ENCODE data around the gene HSPB2. TPM values are rescaled to one million over a fixed set of nuclear protein-coding genes. Genes with fewer than 3 reads are reported as not detected.

HSPB2 gene
- polyA plus RNA-seq, 1 donor: 2.1 TPM

DNA sequence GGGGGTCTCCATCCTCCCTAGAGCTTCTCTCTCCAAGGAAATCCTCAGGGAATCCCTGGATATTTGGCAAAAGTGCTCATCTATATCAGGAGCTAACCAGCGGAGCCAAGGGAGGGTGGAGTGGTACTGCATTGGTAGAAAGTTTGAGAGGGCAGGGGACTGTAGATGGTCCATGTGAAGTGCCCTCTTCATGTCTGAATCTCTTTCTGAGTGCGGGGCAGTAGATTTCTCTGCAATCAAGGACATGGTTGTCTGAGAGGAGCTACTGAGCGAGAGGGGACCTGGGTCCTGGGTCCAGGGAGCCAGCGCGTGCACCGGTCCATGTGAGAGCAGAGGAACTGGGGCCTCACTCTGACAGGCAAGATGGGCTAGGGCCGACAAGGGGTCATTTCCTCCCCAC is 25.3 kb downstream of the HSPB2 start:
- no peak for DNase-seq

DNA sequence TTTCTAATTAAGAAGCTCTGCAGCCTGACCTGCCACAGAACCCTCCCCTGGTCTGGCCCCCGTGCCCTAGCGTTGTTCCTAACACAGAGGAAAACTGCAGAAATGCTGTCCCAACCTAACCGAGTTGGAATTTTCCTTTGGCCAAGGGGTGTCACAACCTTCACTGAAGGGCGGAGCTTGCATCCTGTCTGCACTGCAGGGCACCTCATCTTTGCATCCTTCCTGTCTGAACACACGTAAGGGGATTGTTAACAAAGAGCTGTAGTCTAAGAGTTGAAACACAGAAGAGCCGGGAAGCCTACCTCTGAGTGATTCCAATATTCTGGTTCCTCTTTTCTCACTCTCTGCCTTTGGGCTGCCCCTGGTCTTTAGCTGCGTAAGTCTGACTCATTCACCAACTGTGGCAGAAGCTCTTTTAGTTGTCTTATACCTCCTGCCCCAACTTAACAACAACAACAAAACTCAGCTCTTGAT is 26.2 kb downstream of the HSPB2 start:
- no peak for DNase-seq

DNA sequence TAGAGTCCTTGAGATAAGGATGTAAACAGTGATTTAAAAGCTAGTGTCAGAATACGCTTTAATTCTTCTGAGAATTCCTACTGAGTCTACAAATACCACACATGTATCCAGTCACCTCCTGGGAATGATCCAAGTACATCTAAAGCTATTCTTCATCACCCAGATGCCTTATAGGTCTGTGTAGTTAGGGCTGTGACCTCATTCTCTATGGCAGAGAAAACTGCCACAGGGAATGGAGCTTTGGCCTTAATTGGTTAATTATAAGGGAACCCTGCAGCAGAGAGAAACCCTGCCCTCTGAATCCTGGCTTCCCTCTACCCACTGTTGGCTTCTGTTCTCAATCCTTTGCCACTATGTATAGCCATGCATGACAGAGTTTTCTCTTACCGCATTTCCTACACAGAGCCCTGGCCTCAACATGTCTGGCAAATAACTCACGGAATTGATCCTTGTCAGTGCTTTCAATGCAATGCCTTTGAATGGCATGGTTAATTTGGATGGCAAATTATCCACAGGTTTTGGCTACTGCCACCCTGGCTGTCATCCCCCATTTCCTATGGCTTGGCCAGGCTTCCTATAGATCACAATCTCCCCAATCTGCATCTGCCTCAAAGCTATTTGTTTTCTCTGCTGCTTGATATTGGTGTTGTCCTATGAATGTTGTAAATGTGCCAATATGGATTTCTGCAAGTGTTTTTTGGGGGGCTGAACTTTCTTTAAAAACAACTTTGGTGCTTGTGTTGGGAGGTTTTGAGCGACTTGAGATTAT is 27.5 kb downstream of the HSPB2 start:
- no peak for DNase-seq

DNA sequence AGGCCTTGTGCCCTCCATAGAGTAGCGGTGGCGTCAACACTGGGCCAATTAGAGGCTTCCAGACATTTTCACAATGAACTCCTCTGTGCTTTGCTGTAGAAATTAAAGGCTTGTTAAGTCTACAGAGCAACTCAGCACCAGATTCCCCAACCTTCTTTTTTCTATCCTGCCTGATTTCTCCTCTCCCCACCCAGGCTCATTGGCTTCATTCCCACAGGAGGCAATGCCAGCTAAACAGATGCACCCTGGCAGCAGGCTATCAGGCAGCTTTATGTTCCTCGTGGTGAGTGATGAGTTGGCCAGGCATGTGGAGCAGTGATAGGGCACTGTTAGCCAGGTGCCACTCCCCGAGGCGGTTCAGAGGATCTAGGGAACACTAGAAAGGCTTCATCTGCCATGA is 29.4 kb downstream of the HSPB2 start:
- no peak for DNase-seq

DNA sequence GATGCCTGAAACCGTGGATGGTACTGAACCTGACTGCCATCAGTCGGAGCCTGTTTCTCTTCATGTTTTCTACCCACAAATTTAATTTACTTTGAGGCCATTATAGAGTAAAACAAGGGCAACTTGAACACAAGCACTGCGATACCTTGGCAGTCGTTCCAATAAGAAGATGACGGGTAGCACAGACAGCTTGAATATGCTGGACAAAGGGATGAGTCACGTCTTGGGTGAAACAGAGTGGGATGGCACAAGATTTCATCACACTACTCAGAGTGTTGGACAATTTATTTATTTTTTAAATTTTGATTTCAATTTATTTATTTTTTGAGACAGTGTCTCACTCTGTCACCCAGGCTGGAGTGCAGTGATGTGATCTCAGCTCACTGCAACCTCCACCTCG is 30.3 kb downstream of the HSPB2 start:
- no peak for DNase-seq

DNA sequence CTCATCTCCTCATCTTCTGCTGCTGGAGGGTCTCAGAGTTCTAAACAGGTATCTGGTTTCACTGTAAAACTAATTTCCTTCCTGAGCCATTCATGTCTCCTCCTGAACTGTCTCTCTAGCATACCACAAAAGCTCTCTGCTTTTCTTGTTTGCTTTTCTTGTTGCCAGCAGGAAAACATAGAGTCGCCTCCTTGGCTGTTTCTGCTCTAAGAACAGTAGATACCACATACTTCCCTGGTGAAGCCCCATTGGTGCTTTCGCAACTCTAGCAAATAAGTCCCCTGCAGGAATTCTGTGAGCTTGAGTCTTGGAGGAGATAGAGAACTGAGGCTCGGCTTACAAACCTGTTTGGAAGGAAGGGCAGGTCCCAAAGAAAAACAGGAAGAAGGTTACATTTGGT is 31.6 kb downstream of the HSPB2 start:
- DNase-seq: no peak

DNA sequence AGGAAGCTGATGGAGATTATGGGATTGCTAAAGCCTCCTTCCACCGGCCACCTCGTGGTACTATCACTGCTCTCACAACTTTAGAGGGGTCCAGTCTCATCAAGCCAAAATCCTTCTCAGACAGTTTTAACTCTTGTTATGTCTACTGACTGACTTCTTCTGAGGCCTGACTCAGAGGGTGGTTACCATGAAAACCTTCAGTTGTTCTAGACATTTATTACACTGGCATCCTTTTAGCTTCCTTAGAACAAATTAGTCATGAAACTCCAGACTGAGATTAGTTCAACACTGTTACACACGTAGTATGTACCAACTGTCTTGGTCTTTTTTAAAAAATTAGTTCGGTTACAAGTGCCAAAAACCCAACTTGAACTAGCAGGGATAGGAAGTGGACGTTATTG is 32.1 kb downstream of the HSPB2 start:
- DNase-seq: no peak

DNA sequence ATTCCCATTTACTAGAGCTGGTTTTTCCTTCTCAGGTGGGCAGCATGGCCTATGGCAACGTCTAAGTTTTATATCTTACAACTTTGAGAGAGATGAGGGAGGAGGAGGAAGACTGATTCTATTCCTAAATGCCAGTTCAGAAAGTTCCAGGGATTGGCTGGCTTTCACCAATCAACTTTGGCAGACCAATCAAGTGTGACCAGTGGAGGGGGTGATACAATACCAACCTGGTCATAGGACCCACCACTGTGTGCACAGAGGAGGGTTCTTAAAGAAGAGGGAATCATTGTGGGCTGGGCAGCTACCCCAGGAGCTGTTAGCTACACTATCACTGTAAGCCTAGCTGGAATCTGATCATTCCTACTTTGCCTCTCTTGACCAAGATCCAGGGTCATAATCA is 32.7 kb downstream of the HSPB2 start:
- no peak for DNase-seq

DNA sequence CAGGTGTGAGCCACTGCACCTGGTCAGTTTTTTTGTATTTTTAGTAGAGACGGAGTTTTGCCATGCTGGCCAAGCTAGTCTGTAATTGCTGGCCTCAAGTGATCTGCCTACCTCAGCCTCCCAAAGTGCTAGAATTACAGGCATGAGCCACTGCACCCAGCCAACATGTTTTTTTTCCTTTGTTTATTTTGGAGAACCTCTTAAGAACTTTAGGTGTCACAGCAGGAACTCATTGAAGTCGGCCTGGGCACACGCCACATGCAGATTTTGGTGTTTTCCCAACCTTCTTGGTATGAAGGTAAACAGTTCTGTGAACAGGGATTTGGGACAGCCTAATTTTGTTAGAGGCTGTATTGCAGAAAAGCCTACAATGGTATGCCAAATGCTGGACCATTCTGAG is 34.0 kb downstream of the HSPB2 start:
- no peak for DNase-seq

DNA sequence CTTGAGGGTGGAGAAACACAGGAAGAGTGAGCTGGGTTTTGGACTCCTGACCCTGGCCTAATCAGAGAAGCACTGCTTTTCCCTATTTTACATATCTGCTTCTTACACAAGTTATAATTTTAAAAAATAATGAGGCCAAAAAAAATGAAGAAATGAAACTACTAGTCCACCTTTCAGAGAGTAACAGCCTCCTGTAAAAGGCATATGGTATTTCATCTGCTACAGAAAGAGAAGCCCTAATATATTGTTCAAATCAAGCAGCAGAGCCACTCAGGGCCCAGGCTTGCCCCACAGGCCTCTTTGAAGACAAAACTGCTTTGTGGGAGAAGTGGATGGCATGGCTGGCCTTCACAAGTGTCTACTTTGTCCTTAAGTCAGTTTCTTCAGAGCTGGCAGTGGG is 34.6 kb downstream of the HSPB2 start:
- DNase-seq: no peak

DNA sequence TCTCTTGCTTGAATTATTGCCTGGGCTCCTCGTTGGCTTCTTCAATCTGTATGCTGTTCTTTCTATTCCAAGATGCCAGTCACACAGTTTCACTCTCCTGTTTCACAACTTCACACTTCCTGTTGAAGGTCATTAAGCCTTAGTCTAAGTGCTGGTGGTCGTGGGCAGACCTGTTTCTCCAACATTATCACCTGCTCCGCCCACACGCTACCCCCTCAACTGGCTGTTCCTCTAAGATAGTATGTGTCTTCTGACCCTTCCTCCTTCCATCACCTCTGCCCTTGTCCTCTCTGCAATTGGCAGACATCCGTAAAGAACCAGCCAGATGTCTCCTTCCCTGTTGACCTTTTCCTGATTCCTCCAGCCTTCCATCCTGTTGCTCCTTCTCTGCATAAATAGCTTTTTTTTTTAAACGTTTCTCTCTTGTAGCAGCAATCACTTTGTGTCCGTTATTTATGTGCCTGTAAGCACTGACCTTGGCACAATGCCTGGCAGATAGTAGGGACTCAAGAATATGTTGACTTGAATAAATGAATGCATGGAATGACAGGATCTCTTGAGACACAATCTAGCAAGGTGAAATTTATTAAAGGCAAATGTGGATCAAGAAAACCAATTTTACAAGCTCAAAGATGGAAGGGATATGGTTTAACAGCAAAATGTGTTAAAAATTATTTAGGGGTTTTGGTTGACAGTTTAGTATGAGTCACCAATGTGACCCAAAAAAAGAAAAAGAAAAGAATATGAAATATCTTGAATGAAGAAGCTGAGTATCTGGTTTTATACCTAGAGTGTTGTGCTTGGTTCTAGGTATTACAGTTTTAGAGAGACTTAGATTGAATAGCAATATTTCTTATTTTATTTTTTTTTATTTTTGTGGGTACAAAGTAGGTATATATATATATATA is 37.2 kb downstream of the HSPB2 start:
- no peak for DNase-seq

DNA sequence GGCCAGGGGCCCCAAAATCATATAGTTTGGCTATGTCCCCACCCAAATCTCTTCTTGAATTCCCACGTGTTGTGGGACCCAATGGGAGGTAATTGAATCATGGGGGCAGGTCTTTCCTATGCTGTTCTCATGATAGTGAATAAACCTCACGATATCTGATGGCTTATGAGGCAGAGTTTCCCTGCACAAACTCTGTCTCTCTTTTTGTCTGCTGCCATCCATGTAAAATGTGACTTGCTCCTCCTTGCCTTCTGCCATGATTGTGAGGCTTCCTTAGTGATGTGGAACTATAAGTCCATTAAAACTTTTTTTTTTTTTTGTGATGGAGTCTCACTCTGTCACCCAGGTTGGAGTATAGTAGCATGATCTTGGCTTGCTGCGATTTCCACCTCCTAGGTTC is 39.0 kb downstream of the HSPB2 start:
- no peak for DNase-seq

DNA sequence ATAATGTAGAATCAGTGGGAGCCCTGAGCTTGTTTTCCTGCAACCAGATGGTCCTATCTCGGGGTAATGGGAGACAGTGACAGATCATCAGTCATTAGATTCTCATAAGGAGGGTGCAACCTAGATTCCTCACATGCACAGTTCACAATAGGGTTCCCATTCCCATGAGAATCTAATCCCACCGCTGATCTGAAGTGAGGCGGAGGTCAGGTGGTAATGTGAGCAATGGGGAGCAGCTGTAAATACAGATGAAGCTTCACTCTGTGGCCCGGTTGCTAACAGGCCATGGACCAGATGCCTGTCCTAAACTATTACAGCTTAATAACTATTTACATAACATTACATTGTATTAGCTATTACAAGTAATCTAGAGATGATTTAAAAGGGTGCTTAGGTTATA is 41.6 kb downstream of the HSPB2 start:
- no peak for DNase-seq

DNA sequence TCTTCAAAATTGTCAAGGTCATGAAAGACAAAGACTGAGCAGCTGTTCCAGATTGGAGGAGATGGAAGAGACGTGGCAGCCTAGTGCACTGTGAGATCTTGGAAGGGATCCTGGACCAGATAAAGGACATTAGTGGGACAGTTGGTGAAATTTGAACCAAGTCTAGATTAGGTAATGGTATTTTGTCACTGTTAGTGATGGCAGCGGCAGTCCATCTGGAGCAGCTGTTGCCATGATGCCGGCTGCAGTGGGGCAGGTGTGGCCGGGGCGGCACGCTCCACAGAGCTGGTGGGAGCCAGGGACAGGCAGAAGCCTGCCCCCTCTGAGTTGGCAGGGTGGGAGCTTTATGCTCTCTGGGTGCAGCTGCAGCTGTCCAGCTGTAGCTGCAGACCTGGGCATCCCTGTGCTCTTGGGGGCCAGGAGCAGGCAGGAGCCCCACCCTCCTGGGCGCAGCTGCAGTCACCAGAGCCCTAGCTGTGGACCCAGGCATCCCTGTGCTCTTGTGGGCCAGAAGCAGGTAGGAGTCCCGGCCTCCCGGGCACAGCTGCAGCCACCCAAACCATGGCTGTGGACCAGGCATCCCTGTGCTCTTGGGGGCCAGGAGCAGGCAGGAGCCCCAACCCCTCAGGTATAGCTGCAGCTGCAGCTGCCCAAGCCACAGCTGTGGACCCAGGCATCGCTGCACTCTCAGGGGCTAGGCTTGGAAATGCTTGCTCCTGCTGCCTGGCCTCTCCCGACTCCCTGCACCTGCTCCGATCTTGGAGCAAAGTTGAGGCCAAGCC is 45.3 kb downstream of the HSPB2 start:
- no peak for DNase-seq

DNA sequence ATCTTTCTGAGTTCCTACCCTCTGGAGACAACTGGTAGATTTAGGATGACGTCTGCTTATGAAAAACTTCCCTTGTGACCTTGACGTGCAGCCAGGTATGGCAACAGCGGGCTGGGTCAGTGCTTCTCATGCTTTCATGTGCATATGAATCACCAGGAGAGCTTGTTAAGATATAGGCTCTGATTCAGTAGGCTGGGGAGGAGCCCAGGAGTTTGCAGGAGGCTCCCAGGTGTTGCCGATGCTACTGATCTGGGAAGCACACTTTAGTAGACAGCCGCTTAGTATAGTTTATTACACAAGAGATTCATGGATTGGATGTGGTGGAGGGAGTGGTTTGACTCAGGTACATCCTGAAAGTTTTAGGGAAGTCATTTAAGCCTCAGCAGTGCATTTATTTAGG is 48.4 kb downstream of the HSPB2 start:
- no peak for DNase-seq

DNA sequence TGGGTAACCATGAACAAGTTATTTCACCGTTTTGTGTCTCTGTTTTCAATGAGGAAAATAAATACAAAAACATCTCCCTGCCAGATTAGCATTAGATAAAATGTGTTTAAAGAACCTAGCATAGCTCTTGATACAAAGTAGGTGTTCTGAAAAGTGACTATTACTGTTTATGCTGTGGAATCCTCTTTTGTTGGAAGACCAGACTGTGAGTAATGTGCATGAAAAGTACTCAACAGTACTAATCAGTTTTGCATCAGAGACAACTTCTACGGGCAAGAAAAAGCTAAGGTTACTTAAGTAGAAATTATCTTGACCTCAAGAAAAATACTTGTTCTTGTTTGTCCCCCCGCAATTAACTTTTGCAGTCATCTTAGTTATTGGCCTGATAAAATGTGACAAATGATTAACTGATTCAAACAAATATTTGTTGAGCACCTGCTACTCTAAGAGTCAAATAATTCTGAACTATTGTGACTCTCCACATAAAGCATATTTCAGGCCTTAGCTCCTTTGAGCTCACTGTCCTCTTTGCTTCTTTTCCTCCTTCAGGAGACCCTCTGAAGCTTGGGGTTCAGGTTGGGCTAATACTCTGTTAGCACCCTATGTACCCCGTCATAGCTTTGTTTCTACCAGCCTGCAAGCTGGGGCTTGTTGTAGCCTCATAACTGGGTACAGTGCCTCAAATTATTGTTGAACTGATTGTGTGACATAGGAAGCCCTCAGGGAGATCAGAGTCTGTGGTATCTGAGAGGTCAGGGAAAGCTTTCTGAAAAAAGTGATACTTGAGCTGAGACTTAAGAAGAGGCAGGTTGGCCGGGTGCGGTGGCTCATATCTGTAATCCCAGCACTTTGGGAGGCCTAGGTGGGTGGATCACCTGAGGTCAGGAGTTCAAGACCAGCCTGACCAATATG is 49.1 kb downstream of the HSPB2 start:
- DNase-seq: no peak

Other genes starting within 250 kb of the HSPB2 start
- 23.7 TPM for gene PPP2R1B, start 146.3 kb upstream of the HSPB2 start, polyA plus RNA-seq (ENCODE audit: insufficient read length)
- 54.3 TPM for gene ALG9, start 41.2 kb upstream of the HSPB2 start, polyA plus RNA-seq (ENCODE audit: insufficient read length)
- 5.3 TPM for gene FDXACB1, start 33.6 kb upstream of the HSPB2 start, polyA plus RNA-seq (ENCODE audit: insufficient read length)
- 45.2 TPM for gene CFAP68, start 33.2 kb upstream of the HSPB2 start, polyA plus RNA-seq (ENCODE audit: insufficient read length)
- 38.0 TPM for gene CRYAB, start 964 bp upstream of the HSPB2 start, polyA plus RNA-seq (ENCODE audit: insufficient read length)
- gene C11orf52, start 6.2 kb downstream of the HSPB2 start, polyA plus RNA-seq (ENCODE audit: insufficient read length): 10.0 TPM
- 22.1 TPM for gene DIXDC1, start 24.6 kb downstream of the HSPB2 start, polyA plus RNA-seq (ENCODE audit: insufficient read length)
- gene DLAT, start 112.7 kb downstream of the HSPB2 start, polyA plus RNA-seq (ENCODE audit: insufficient read length): 54.1 TPM
- gene PIH1D2, start 161.3 kb downstream of the HSPB2 start, polyA plus RNA-seq (ENCODE audit: insufficient read length): 12.6 TPM
- gene NKAPD1, start 161.6 kb downstream of the HSPB2 start, polyA plus RNA-seq (ENCODE audit: insufficient read length): 61.9 TPM
- 65.9 TPM for gene TIMM8B, start 174.0 kb downstream of the HSPB2 start, polyA plus RNA-seq (ENCODE audit: insufficient read length)
- gene SDHD, start 174.1 kb downstream of the HSPB2 start, polyA plus RNA-seq (ENCODE audit: insufficient read length): 176 TPM